IPS-15b (cell line): ENCODE results near the gene ARHGAP22.

Source experiments
- H3K27me3 ChIP-seq: one replicate; pipeline ENCODE4 v1.6.1; 2013; ENCODE audit warnings: low read length; ENCODE audit not compliant: control insufficient read depth, insufficient read depth
- H3K36me3 ChIP-seq: one replicate; pipeline ENCODE4 v1.6.1; 2013; ENCODE audit warnings: low read length; ENCODE audit not compliant: control insufficient read depth, insufficient read depth
- H3K4me1 ChIP-seq: one replicate; pipeline ENCODE4 v1.6.1; 2013; ENCODE audit warnings: mild to moderate bottlenecking, low read length; ENCODE audit not compliant: control insufficient read depth, insufficient read depth
- H3K4me3 ChIP-seq: one replicate; pipeline ENCODE4 v1.5.1; 2013; ENCODE audit warnings: low read depth, low read length
- H3K9ac ChIP-seq: one replicate; pipeline ENCODE4 v1.6.1; 2013; ENCODE audit warnings: low read depth, mild to moderate bottlenecking, low read length
- H3K9me3 ChIP-seq: one replicate; pipeline ENCODE4 v1.6.1; 2013; ENCODE audit warnings: mild to moderate bottlenecking, low read length; ENCODE audit not compliant: control insufficient read depth, insufficient read depth

The ARHGAP22 gene

DNA sequence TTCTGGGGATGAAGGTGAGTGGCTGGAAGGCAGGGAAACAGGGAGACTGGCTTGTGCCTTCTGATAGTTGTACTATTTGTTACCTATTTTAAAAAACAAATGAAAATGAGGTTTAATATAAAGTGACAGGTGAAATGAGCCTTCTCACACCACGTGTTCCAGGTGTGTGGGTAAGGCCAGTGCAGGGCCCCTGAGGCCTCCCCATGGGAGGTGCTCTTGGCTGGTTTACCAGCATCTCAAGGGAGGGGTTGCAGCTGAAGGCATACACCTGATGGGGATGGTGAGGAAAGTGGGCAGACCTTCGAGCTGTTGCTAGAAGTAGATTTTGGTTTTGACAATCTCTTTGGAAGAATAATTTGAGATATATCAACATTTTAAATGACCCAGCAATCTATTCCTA is 103.6 kb downstream of the ARHGAP22 start:
- H3K4me1 ChIP-seq: no peaks in the 10 kb centered on the region

DNA sequence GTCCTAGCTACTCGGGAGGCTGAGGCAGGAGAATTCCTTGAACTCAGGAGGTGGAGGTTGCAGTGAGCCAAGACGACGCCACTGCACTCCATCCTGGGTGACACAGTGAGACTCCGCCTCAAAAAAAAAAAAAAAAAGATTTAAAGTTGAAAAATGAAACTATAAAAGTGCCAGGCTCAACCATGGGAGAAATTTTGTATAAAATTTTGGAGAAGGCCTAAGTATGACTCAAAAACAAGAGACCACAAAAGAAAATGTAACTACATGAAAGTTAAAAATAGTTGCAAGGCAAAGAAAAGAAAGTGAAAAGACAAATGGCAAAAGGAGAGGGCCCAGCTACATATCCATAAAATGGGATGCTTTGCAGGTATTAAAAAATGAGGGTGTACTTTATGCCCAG is 104.1 kb downstream of the ARHGAP22 start:
- no peaks in the 10 kb centered on the region for H3K27me3 ChIP-seq
- H3K9me3 ChIP-seq: no peaks in the 10 kb centered on the region
- no peaks in the 10 kb centered on the region for H3K36me3 ChIP-seq
- no peak overlapping the region for H3K9ac ChIP-seq
- no peak overlapping the region for H3K4me3 ChIP-seq
- no peaks in the 10 kb centered on the region for H3K4me1 ChIP-seq

More for the DNA sequence above, 103.6 kb downstream of the ARHGAP22 start:
- H3K9me3 ChIP-seq: no peaks in the 10 kb centered on the region
- H3K4me3 ChIP-seq: no peak overlapping the region
- H3K36me3 ChIP-seq: no peaks in the 10 kb centered on the region
- no peaks in the 10 kb centered on the region for H3K27me3 ChIP-seq
- H3K9ac ChIP-seq: no peak overlapping the region

DNA sequence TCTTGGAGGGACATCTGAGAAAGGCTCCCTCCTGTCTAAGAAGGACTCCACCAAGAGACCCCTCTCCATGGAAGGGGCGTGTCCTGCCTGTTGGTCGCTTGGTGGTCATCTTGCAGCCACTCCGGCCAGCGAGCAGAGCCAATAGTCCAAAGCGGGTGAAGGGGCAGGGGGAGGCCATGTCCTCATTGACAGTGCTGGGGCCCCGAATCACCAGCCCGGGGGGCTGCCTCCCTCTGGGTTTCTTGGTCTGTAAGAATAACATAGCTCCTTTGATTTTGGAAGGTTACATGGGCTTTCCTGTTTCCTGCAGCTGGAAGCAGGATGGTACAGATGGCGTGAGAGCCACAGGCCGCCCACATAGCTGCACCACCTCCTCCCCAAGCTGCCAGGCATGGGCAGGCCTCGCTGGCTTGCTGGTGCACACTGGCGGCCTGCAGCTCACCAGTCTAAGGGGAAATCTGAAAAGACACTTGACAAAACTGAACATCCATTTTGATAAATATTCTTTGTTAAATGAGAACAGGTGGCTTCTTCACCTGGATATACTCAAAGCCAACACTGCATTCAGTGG is 105.8 kb downstream of the ARHGAP22 start:
- Histone ChIP-seq H3K27me3 (no peaks in the 10 kb centered on the region), H3K4me1 (no peaks in the 10 kb centered on the region), H3K9me3 (no peaks in the 10 kb centered on the region), H3K36me3 (no peaks in the 10 kb centered on the region), H3K9ac (no peak overlapping the region), H3K4me3 (no peak overlapping the region)

DNA sequence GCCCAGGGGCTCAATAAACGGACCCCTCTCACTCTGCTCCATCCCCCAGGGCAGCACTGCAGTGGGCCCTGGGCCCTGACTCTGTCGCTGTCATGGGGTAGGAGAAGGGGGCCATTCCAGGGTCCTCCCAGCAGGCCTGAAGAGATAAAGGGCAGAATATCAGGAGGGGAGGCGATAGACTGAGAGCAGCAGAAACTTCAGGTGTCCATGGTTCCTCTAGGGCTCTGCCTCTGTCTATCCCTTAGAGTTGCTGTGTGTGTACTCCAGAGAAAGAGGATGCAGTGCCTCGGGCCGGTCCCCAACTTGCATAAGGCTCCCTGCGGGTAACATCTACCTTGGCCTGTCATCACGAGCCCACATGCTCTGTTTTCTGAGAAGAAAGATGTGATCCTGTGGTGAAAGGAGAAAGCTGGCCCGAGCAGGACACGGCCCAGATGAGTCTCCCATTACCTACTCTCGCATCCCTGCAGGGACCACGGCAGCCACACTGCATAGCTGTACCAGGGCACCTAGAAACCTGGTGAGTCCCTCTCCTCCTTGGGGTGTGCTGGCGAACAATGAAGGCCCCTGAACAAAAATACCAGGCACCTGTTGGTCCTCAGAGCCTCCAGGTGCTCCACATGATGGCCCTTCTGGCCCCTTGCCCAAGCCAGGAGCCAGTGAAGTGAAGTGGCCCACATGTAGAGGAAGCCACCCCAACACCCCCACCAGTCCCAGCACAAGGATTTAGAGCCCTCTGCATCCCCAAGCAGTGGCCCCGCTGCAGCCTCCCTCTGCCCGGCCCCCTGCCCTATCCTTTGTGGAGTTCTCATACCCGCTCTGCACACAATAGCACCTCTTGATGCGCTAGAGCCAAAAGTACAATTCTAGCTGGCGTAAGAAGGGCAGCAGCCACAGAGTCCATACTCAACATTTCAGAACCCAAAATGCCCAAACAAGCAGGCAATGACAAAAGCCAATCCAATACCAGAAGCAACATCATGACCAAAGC is 106.8 kb downstream of the ARHGAP22 start:
- no peaks in the 10 kb centered on the region for H3K27me3 ChIP-seq
- H3K4me3 ChIP-seq: no peak overlapping the region
- no peaks in the 10 kb centered on the region for H3K36me3 ChIP-seq
- no peaks in the 10 kb centered on the region for H3K4me1 ChIP-seq
- no peak overlapping the region for H3K9ac ChIP-seq
- H3K9me3 ChIP-seq: no peaks in the 10 kb centered on the region

DNA sequence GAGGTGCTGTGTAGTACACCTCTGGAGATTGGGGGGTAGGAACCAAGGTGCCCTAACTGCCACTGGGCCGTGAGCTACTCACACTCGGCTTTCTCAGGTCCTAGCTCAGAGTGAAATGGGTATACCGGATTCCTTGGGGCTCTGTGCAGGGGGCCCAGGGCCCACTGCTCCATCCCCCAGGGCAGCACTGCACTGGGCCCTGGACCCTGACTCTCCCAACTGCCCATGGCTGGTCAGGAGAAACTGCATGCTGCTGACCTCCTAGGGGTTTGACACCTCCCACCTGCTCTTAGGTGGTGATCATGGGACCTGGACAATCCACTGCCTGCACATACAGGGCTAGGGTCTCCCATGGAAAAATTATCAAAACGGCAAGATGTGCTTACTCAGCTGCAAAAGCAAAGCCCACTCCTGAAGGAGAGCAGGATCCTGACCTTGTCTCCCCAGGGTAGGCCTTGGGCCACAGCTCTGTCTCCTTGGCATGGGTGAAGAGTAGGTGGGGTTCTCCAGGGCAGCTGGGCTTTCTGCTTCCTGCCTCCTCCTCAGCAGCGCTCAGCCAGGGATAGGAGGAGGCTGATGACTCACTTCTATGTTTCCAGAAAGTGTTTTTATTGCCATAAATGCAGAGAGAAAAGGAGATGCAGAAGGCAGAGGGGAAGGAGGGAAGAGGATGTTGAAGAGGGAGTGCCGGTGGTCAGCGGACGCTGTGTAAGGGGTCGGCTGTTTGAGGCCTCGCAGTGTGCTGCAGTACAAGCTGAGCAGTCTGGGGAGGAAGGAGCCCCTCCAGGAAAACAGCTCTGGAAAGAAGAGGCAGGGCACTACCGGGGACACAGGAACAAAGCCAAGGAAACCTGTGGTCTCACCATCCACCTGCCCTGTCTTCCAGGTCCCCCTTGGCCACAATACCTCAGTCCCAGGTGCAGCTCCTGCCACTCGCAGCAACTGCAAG is 107.8 kb downstream of the ARHGAP22 start:
- Histone ChIP-seq H3K9me3 (no peaks in the 10 kb centered on the region), H3K9ac (no peak overlapping the region), H3K36me3 (no peaks in the 10 kb centered on the region), H3K4me1 (no peaks in the 10 kb centered on the region), H3K27me3 (no peaks in the 10 kb centered on the region), H3K4me3 (no peak overlapping the region)

DNA sequence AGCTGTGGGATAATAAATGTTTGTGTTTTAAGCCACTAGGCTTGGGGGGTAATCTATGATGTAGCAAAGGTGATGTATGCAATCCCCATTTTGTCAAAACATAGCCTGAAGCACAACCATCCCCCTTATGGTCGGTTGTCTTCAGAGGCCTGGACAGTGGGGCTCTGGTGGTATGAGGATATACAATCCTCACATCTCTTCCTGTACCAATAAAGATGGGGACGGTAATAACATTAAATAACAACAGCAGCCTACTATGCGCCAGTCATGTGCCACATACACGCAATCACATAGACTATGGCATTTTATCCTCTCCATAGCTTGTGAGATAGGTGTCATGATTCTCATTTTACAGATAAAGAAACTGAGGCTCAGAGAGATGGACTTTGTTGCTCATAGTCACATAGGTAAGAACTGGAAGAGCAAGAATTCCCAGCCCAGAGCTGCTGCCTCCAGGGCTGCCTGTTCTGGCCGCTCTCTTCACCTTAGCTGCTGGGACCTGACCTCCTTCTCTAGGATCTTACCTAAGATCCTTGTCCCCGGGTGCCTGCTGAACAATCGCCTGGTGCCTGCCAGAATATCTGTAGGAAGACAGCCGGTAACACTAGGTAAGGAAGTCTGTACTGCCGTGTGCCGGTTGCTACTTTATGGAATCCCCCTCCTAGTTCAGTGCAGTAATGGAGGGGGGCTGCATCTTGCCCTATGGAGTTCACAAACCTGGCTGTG is 108.6 kb downstream of the ARHGAP22 start:
- H3K4me1 ChIP-seq: no peaks in the 10 kb centered on the region
- no peaks in the 10 kb centered on the region for H3K27me3 ChIP-seq

DNA sequence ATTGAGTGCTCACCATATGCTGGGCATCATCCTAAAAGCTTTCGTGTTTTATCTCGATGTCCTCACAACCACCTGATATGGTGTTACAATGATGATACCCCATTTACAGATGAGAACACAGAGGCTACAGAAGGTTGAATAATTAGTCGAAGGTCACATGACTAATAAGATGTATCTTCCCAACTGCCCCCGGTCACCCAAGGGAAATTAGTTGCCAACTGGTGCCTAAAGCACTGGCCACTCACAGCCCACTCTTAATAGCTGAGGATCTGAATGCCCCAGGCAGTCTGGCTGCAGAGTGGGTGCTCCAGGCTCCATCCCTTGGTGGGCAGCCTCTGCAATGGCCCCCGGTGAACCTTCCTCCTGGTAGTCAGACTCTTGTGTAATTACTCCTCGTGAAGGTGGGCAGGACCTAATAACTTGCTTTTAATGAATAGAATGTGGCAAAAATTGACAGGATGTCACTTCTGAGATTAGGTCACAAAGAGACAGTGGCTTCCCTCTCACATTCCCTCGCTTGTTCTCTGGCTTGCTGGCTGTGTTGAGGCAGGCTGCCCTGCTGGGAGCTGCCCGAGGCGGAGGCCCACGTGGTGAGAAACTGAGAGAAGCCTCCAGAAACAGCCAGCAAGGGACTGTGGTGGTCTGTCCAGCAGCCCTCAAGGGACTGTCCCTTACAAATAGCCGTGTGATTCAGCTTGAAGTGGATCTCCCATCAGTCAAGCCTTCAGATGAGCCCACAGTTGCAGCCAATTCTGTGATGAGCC is 109.4 kb downstream of the ARHGAP22 start:
- Histone ChIP-seq H3K9me3 (no peaks in the 10 kb centered on the region), H3K27me3 (no peaks in the 10 kb centered on the region), H3K4me1 (no peaks in the 10 kb centered on the region), H3K4me3 (no peak overlapping the region), H3K9ac (no peak overlapping the region), H3K36me3 (no peaks in the 10 kb centered on the region)

More for the DNA sequence above, 108.6 kb downstream of the ARHGAP22 start:
- Histone ChIP-seq H3K9ac (no peak overlapping the region), H3K9me3 (no peaks in the 10 kb centered on the region), H3K4me3 (no peak overlapping the region), H3K36me3 (no peaks in the 10 kb centered on the region)

DNA sequence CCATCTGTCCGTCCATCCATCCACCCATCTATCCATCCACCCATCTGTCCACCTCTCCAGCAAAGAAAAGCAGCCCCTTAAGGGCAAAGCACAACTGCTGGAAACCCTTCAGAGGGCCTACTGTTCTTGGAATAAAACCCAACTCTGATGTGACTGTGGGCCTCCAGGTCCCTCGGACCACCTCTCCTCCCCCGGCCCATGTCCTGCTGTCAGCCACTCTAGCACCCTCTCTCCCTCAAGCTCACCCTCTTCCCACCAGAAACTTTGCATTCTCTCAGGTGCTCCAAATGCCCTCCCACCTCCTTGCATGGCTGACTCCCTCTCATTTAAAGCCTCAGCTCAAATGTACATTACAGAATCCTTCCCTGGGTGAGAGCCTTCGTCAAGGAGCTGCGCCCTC is 110.3 kb downstream of the ARHGAP22 start:
- Histone ChIP-seq H3K9me3 (no peaks in the 10 kb centered on the region), H3K4me1 (no peaks in the 10 kb centered on the region), H3K4me3 (no peak overlapping the region), H3K9ac (no peak overlapping the region), H3K36me3 (no peaks in the 10 kb centered on the region), H3K27me3 (no peaks in the 10 kb centered on the region)

DNA sequence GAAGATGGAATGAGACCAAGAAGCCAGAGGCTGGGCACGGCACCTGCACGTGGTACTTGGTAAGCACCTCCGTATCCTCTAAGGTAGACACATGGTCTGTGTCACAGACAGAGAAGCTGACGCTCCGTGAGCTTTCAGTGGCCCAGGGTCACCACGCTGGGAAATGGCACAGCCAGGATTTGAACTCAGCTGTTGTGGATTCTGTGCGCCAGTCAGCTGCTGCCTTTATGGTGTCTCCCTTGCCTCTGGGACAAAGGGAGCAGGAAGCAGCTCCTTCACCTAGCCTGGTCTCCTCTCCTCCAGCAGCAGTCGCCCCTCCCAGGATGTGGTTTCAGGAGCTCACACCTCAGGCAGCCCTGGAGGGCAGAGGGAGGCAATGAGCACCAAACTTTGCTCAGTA is 110.8 kb downstream of the ARHGAP22 start:
- no peak overlapping the region for H3K9ac ChIP-seq
- no peaks in the 10 kb centered on the region for H3K9me3 ChIP-seq
- no peaks in the 10 kb centered on the region for H3K36me3 ChIP-seq
- H3K27me3 ChIP-seq: no peaks in the 10 kb centered on the region
- no peak overlapping the region for H3K4me3 ChIP-seq
- no peaks in the 10 kb centered on the region for H3K4me1 ChIP-seq

DNA sequence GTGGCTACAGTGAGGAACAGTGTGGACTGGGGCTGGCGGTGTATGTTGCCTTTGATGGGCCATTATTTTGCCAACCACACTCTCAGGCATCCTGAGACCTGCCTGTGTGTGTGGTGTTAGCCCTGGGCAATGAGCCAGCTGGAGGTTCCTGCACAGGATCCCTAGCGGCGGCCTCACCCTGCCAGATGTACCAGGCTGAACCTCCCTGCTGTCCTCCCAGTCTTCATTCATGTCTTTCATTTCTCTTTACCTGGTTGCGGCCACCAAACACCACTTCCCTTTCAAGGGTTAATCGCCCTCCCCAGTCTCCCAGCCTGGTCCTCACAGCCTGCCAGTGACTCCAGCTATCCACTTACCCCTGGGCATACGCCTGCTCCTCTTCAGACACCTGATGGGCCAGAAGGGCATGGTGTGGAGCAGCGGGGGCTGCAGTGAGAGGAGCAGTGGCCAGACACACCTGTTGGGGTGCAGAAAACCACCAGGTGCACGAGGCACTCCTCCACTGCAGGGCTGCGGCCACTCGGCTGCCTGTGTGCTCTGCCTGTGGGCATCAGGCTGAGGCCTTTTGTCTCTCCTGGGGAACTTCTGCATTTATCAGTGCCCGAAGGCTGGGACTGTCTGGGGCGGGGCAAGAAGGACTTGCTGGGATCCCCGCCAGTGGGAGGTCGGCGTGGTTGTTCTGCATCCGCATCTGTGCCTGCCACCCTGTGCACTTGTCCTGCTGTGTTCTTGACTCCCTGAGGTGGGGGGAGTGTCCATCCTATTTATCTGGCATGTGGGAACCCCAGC is 111.6 kb downstream of the ARHGAP22 start:
- Histone ChIP-seq H3K9ac (no peak overlapping the region), H3K4me1 (no peaks in the 10 kb centered on the region), H3K9me3 (no peaks in the 10 kb centered on the region), H3K36me3 (no peaks in the 10 kb centered on the region), H3K4me3 (no peak overlapping the region), H3K27me3 (no peaks in the 10 kb centered on the region)
